Stimulated activated CD8-positive, alpha-beta memory T cell treated with anti-CD3 and anti-CD28 coated beads, Interleukin-2, amount 100 ng/mL, for 1 hour (primary cell): ENCODE data around the gene GNB3.
A peak's percentile ranks its signal among the peaks of the same experiment; 100 is the strongest.

Experiments
- DNase-seq, 2 donors: peaks; one replicate each; pipeline ENCODE4 v3.0.0-alpha.2; 2020; ENCODE audit warnings: low read depth in 2 of 2

GNB3 gene

GRCh38 chr12:6823182-6824084 lies 17.3 kb upstream of the GNB3 start:
- no peak for DNase-seq

DNA sequence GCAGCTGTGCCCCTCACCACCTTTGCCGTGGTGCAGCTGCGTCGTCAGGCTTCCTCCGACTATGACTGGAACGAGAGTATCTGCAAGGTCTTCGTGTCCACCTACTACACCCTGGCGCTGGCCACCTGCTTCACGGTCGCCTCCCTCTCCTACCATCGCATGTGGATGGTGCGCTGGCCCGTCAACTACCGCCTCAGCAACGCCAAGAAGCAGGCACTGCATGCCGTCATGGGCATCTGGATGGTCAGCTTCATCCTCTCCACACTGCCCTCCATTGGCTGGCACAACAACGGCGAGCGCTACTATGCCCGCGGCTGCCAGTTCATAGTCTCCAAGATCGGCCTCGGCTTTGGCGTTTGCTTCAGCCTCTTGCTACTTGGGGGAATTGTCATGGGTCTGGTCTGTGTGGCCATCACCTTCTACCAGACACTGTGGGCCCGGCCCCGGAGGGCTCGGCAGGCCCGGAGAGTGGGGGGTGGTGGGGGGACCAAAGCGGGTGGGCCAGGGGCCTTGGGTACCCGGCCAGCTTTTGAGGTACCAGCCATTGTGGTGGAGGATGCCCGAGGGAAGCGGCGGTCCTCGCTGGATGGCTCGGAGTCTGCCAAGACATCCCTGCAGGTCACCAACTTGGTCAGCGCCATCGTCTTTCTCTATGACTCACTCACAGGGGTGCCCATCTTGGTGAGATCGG lies 16.5 kb upstream of the GNB3 start:
- no peak for DNase-seq

- DNase-seq = no peak
Measured at GRCh38 chr12:6824901-6825381, 15.8 kb upstream of the GNB3 start.

DNA sequence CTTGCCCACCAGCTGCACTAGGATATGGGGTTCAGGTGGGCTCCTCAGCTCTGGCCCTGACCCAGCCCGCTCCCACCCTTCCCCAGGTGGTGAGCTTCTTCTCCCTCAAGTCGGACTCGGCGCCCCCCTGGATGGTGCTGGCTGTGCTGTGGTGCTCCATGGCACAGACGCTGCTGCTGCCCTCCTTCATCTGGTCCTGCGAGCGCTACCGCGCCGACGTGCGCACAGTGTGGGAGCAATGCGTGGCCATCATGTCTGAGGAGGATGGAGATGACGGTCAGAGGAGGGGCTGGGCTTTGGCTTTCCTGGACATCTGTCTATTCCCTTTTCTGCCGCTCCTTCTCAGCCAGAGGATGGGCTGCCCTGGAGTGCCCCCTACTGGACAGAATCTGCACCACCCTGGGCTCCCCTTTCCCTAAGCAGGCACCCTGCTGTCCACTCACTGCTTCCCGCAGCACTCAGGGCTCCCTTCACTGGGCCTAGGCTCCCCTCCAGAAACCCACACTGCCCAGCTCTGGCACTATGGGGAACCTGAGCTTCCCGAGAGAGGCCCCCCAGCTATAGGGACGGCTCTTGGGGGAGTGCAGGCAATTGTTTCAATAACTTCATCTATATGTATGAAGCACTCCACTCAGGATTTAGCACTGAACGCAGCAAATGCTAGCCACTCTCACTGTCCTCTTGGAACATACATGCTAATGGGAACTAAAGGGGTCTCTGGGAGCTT lies 15.2 kb upstream of the GNB3 start:
- peak; percentile 55 to 61 for DNase-seq

- no peak for DNase-seq
Measured at GRCh38 chr12:6826125-6826733, 14.5 kb upstream of the GNB3 start.

- DNase-seq = no peak
Measured at GRCh38 chr12:6826734-6827436, 13.8 kb upstream of the GNB3 start.

- no peak for DNase-seq
Measured at GRCh38 chr12:6827437-6827911, 13.3 kb upstream of the GNB3 start.

DNA sequence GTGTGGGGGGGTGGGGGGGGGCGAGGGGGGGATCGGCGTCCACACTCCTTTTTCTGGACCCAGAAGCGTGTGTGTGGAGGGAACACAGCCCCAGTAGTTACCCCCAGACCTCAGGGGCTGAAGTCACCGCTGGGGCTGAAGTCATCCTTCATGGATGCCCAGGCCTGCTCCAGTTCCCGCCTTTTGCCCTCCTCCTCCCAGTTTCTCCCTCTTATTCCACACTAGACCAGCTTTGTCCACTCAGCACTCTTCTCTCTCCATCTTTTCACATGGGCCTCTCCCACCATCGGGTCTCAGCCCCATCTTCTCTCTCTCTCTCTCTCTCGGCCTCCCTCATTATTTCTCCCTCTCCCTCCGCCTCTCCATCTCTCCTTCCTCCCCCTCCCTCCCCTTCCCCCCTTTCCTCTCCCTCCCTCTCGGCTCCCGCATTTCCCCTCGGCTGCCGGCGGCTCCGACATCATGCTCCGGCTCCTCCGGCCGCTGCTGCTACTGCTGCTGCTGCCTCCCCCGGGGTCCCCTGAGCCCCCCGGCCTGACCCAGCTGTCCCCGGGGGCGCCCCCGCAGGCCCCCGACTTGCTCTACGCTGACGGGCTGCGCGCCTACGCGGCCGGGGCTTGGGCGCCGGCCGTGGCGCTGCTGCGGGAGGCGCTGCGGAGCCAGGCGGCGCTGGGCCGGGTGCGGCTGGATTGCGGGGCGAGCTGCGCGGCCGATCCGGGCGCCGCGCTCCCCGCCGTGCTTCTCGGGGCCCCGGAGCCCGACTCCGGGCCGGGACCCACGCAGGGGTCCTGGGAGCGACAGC lies 12.5 kb upstream of the GNB3 start, which contains the start of gene P3H3:
TSS of gene P3H3 (plus strand) at position 426 of the 799 bp plus-strand sequence. CDS start at position 460, 34 bp downstream.
- DNase-seq = no peak

DNA sequence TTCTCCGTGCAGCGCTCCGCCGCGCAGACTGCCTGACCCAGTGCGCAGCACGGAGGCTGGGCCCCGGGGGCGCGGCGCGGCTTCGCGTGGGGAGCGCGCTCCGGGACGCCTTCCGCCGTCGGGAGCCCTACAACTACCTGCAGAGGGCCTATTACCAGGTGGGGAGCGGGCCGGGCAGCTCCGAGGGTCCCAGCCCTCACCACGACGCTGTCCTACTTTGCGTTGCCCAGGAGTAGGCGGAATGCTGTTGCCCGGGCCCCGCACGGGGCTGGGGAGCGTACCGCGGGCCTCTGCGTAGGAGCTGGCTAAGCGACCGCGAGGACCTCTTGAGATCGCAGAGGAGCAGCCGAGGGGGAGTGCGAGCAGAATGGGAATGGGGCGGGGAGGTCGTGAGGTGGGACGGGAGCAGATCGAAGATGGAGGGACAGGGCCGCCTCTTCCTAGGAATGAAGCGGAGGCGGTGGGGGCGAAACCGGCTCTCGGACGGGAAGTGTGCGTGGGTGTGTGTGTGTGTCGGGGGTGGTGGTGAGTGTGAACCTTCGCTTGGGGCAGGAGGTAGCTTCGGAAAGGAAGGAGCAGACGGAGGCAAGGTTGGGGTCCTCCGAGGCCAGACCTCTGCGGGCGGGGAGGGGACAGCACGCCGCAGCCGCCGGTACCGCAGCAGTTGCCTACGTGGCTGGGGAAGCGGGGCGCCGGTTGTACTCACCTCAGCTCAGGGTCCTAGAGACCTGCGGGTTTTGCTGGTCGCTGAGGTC lies 11.8 kb upstream of the GNB3 start:
- peak in 1 of 2 donors; percentile 22 for DNase-seq

DNA sequence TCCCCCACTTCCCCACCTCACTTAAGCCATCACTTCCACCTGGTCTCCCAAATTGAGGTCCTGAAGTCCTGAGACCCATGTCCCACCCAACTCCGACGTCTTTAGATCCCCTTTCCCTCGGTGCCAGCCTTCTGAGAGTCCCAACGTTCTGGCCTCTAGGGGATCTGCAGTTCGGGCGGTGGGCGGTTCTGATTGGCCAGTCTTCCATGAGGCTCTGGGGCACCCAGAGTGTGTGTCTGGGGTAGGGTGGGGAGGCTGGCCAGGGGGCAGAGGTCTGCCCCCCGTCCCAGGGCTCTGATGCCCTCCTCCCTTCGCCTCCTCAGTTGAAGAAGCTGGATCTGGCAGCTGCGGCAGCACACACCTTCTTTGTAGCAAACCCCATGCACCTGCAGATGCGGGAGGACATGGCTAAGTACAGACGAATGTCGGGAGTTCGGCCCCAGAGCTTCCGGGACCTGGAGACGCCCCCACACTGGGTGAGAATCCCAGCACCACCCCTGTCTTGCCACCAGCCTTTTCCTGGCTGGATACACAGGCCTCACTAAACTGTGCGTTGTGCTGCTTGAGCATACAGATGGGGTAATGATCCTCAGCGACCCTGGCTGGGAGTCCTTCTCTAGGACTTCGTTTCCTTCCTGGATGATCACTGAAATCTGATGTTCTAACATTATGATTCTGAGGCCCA lies 11.0 kb upstream of the GNB3 start:
- no peak for DNase-seq

DNA sequence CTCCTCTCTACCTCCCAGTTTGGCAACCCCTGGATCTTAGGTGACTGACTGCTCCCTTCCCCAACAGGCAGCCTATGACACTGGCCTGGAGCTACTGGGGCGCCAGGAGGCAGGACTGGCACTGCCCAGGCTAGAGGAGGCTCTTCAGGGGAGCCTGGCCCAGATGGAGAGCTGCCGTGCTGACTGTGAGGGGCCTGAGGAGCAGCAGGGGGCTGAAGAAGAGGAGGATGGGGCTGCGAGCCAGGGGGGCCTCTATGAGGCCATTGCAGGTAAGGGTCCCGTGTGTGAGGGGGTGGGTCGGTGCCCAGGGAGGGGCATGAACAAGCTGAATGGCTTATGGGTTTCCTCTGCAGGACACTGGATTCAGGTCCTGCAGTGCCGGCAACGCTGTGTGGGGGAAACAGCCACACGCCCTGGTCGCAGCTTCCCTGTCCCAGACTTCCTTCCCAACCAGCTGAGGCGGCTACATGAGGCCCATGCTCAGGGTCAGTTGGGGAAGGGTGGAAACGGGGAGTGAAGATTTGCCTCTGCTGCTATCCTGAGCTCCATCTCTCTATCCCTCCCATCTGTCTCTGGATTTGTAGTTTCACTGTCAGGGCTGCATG lies 10.3 kb upstream of the GNB3 start:
- no peak for DNase-seq

DNA sequence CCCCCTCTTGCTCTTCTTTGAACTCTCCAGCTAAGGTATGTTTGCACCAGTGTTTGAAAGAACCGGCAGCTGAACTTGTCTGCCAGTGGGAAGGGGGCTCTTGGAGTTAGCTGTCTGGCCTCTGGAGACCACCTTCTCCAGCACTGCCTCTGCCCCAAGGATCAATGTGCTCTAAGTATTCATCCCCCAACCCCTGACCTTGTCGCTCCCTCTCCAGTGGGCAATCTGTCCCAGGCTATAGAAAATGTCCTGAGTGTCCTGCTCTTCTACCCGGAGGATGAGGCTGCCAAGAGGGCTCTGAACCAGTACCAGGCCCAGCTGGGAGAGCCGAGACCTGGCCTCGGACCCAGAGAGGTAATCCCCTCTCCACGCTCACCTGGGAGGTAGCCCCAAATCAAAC lies 9.7 kb upstream of the GNB3 start:
- DNase-seq = no peak

DNA sequence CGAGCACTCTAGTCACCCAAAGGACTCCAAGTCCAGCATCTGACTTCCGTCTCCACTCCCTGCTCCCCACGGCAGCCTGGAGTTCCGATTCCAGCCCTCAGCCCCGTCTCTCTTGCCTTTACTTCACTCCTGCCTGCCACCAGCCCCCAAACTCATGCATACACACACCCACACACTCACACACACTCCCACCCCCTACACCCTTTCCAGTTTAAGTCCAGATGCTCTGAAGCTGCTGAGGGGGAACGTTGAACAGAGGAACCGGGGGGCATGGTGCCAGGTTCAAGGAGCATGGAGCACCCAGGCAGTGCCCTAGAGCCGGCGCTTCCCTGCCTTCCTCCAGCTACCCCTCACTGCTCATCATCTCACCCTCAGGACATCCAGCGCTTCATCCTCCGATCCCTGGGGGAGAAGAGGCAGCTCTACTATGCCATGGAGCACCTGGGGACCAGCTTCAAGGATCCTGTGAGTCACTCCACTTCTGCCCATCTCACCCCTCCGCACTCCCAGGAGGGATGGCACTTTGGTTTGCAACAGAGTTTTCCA lies 9.2 kb upstream of the GNB3 start:
- no peak for DNase-seq

GRCh38 chr12:6832125-6832524 lies 8.6 kb upstream of the GNB3 start:
- no peak for DNase-seq

- no peak for DNase-seq
Measured at GRCh38 chr12:6833189-6833890, 7.4 kb upstream of the GNB3 start.

GRCh38 chr12:6834254-6834653 lies 6.5 kb upstream of the GNB3 start:
- DNase-seq = no peak

DNA sequence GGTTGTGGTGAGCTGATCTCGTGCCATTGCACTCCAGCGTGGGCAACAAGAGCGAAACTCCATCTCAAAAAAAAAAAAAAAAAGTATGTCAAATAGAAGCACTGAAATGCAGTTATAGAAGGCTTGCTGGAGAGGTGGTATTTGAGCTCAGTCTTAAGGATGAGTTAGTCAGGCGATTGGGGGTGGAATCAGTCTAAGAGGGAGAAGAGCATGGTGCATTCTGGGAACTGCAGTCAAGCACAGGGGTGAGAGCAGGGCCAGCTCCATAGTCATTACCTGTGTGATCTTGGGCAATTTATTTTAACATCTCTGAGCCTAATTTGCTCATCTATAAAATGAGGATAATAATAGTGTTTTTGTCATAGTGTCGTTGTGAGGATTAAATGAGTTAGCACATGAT lies 5.9 kb upstream of the GNB3 start:
- no peak for DNase-seq
